Adipocyte (in vitro differentiated cells): ENCODE data around the gene MRTFB.

ENCODE experiments used
- DNase-seq: peaks from one replicate; pipeline ENCODE4 v3.0.0-alpha.2; 2015; ENCODE audit warnings: low read depth
- H3K27me3 ChIP-seq: replicated peaks from 2 replicates; pipeline ENCODE4 v1.7.0; 2013; ENCODE audit warnings: mild to moderate bottlenecking, low read length, moderate library complexity; ENCODE audit not compliant: control insufficient read depth, insufficient read depth
- H3K36me3 ChIP-seq: 2 replicates; pipeline ENCODE4 v1.7.0; 2013; ENCODE audit warnings: low read length, mild to moderate bottlenecking, moderate library complexity; ENCODE audit not compliant: control insufficient read depth, insufficient read depth, severe bottlenecking
- H3K4me1 ChIP-seq: 2 replicates; pipeline ENCODE4 v1.7.0; 2013; ENCODE audit warnings: mild to moderate bottlenecking, low read length, moderate library complexity; ENCODE audit not compliant: control insufficient read depth, insufficient read depth
- H3K4me3 ChIP-seq: 2 replicates; pipeline ENCODE4 v1.7.0; 2013; ENCODE audit warnings: mild to moderate bottlenecking, low read length, moderate library complexity
- H3K9ac ChIP-seq: 2 replicates; pipeline ENCODE4 v1.7.0; 2013; ENCODE audit warnings: mild to moderate bottlenecking, low read length, moderate library complexity
- H3K9me3 ChIP-seq: 2 replicates; pipeline ENCODE4 v1.7.0; 2013; ENCODE audit warnings: mild to moderate bottlenecking, low read length, moderate library complexity; ENCODE audit not compliant: control insufficient read depth

MRTFB gene

GRCh38 chr16:14298374-14299122 is 227.4 kb downstream of the MRTFB start:
- no peak for DNase-seq

GRCh38 chr16:14300705-14301168 is 229.6 kb downstream of the MRTFB start:
- Histone ChIP-seq H3K9me3 (no peaks in the 10 kb centered on the region), H3K27me3 (no peaks in the 10 kb centered on the region), H3K9ac (peak overlapping the region; percentile 34), H3K4me3 (no peak overlapping the region), H3K4me1 (peaks cover 11% of the 10 kb centered on the region), H3K36me3 (no peaks in the 10 kb centered on the region)
- DNase-seq, result peak; percentile 95

More at GRCh38 chr16:14298374-14299122, 227.4 kb downstream of the MRTFB start:
- Histone ChIP-seq H3K27me3 (no peaks in the 10 kb centered on the region), H3K4me3 (no peak overlapping the region), H3K9ac (no peak overlapping the region), H3K36me3 (no peaks in the 10 kb centered on the region), H3K9me3 (no peaks in the 10 kb centered on the region), H3K4me1 (no peaks in the 10 kb centered on the region)

GRCh38 chr16:14301169-14302030 is 230.3 kb downstream of the MRTFB start:
- DNase-seq, result peak; percentile 60
- Histone ChIP-seq H3K27me3 (no peaks in the 10 kb centered on the region), H3K9me3 (no peaks in the 10 kb centered on the region), H3K4me1 (peaks cover 17% of the 10 kb centered on the region), H3K4me3 (peak overlapping the region; percentile 83), H3K36me3 (no peaks in the 10 kb centered on the region), H3K9ac (peak overlapping the region; percentile 83)

GRCh38 chr16:14302031-14302398 is 230.9 kb downstream of the MRTFB start:
- H3K36me3 ChIP-seq, result no peaks in the 10 kb centered on the region
- peaks cover 24% of the 10 kb centered on the region for H3K4me1 ChIP-seq
- no peaks in the 10 kb centered on the region for H3K27me3 ChIP-seq
- peak; percentile 91 for DNase-seq
- H3K9me3 ChIP-seq, result no peaks in the 10 kb centered on the region
- peak overlapping the region; percentile 96 for H3K9ac ChIP-seq
- peak overlapping the region; percentile 97 for H3K4me3 ChIP-seq

GRCh38 chr16:14302399-14303181 is 231.5 kb downstream of the MRTFB start:
- H3K36me3 ChIP-seq, result no peaks in the 10 kb centered on the region
- H3K4me1 ChIP-seq, result peaks cover 29% of the 10 kb centered on the region
- peak overlapping the region; percentile 96 for H3K9ac ChIP-seq
- H3K9me3 ChIP-seq, result no peaks in the 10 kb centered on the region
- no peaks in the 10 kb centered on the region for H3K27me3 ChIP-seq
- DNase-seq, result peak; percentile 64
- H3K4me3 ChIP-seq, result peak overlapping the region; percentile 97

GRCh38 chr16:14303182-14303618 is 232.1 kb downstream of the MRTFB start:
- H3K27me3 ChIP-seq, result no peaks in the 10 kb centered on the region
- peak; percentile 65 for DNase-seq

GRCh38 chr16:14303639-14304394 is 232.7 kb downstream of the MRTFB start:
- Histone ChIP-seq H3K9ac (peak overlapping the region; percentile 96), H3K4me3 (peak overlapping the region; percentile 97), H3K4me1 (peaks cover 42% of the 10 kb centered on the region), H3K9me3 (no peaks in the 10 kb centered on the region), H3K27me3 (no peaks in the 10 kb centered on the region), H3K36me3 (no peaks in the 10 kb centered on the region)
- peak; percentile 38 for DNase-seq

More at GRCh38 chr16:14303182-14303618, 232.1 kb downstream of the MRTFB start:
- no peaks in the 10 kb centered on the region for H3K36me3 ChIP-seq
- H3K9ac ChIP-seq, result peak overlapping the region; percentile 96
- no peaks in the 10 kb centered on the region for H3K9me3 ChIP-seq
- H3K4me3 ChIP-seq, result peak overlapping the region; percentile 97
- peaks cover 35% of the 10 kb centered on the region for H3K4me1 ChIP-seq

- Histone ChIP-seq H3K4me1 (peaks cover 53% of the 10 kb centered on the region), H3K27me3 (no peaks in the 10 kb centered on the region), H3K9me3 (no peaks in the 10 kb centered on the region), H3K9ac (peak overlapping the region; percentile 73), H3K4me3 (peak overlapping the region; percentile 97), H3K36me3 (peaks cover 7% of the 10 kb centered on the region)
- DNase-seq, result no peak
Observed at GRCh38 chr16:14304891-14305460, 233.9 kb downstream of the MRTFB start.

- peak overlapping the region; percentile 57 for H3K4me3 ChIP-seq
- no peak for DNase-seq
- peaks cover 7% of the 10 kb centered on the region for H3K36me3 ChIP-seq
- no peaks in the 10 kb centered on the region for H3K27me3 ChIP-seq
- peaks cover 67% of the 10 kb centered on the region for H3K4me1 ChIP-seq
- peak overlapping the region; percentile 73 for H3K9ac ChIP-seq
- no peaks in the 10 kb centered on the region for H3K9me3 ChIP-seq
Observed at GRCh38 chr16:14306485-14307058, 235.5 kb downstream of the MRTFB start.

- Histone ChIP-seq H3K9ac (peak overlapping the region; percentile 73), H3K4me1 (peaks cover 67% of the 10 kb centered on the region)
Observed at GRCh38 chr16:14307059-14307526, 236.0 kb downstream of the MRTFB start.

More at GRCh38 chr16:14307059-14307526, 236.0 kb downstream of the MRTFB start:
- no peaks in the 10 kb centered on the region for H3K27me3 ChIP-seq
- peaks cover 7% of the 10 kb centered on the region for H3K36me3 ChIP-seq
- H3K9me3 ChIP-seq, result no peaks in the 10 kb centered on the region
- DNase-seq, result no peak
- H3K4me3 ChIP-seq, result peak overlapping the region; percentile 57
